ENCODE data around the gene LIMK1. TPM values are rescaled to one million over a fixed set of nuclear protein-coding genes. Genes with fewer than 3 reads are reported as not detected.
"Not testable (repeated sequence)": the region's sequence is repeated elsewhere in the genome, so short reads cannot be mapped to it uniquely, and the experiment has no call there.

Gene LIMK1
- total RNA-seq, 1 donor, result 15.2 TPM

GRCh38 chr7:74155810-74156395 lies 72.3 kb downstream of the LIMK1 start:
- no peaks in the 10 kb centered on the region for H3K4me1 ChIP-seq (ENCODE audit: insufficient read depth, low read length)
- H3K4me3 ChIP-seq (ENCODE audit: low read length), result no peak overlapping the region

GRCh38 chr7:74157605-74158004 lies 74.0 kb downstream of the LIMK1 start:
- H3K4me1 ChIP-seq (ENCODE audit: insufficient read depth, low read length), result no peaks in the 10 kb centered on the region
- no peak overlapping the region for H3K4me3 ChIP-seq (ENCODE audit: low read length)
- no peaks in the 10 kb centered on the region for H3K9me3 ChIP-seq (ENCODE audit: low read depth, low read length)
- no peaks in the 10 kb centered on the region for H3K27me3 ChIP-seq (ENCODE audit: insufficient read depth, low read length)

More at GRCh38 chr7:74155810-74156395, 72.3 kb downstream of the LIMK1 start:
- H3K27me3 ChIP-seq (ENCODE audit: insufficient read depth, low read length), result no peaks in the 10 kb centered on the region
- no peaks in the 10 kb centered on the region for H3K9me3 ChIP-seq (ENCODE audit: low read depth, low read length)

GRCh38 chr7:74164985-74165456 lies 81.4 kb downstream of the LIMK1 start:
- no peaks in the 10 kb centered on the region for H3K27me3 ChIP-seq (ENCODE audit: insufficient read depth, low read length)
- H3K4me1 ChIP-seq (ENCODE audit: insufficient read depth, low read length), result no peaks in the 10 kb centered on the region
- no peak overlapping the region for H3K4me3 ChIP-seq (ENCODE audit: low read length)
- H3K9me3 ChIP-seq (ENCODE audit: low read depth, low read length), result no peaks in the 10 kb centered on the region

- no peaks in the 10 kb centered on the region for H3K27me3 ChIP-seq (ENCODE audit: insufficient read depth, low read length)
- H3K4me3 ChIP-seq (ENCODE audit: low read length), result no peak overlapping the region
- H3K9me3 ChIP-seq (ENCODE audit: low read depth, low read length), result no peaks in the 10 kb centered on the region
- H3K4me1 ChIP-seq (ENCODE audit: insufficient read depth, low read length), result no peaks in the 10 kb centered on the region
Measured at GRCh38 chr7:74165867-74166593, 82.4 kb downstream of the LIMK1 start.

- H3K27me3 ChIP-seq (ENCODE audit: insufficient read depth, low read length), result not testable (repeated sequence)
Measured at GRCh38 chr7:74167324-74167723, 83.7 kb downstream of the LIMK1 start.

More at GRCh38 chr7:74167324-74167723, 83.7 kb downstream of the LIMK1 start:
- not testable (repeated sequence) for H3K4me3 ChIP-seq (ENCODE audit: low read length); H3K4me1 ChIP-seq (ENCODE audit: insufficient read depth, low read length); H3K9me3 ChIP-seq (ENCODE audit: low read depth, low read length)

Other genes with a start within 250 kb of the LIMK1 start
- not detected for gene METTL27, start 241.3 kb upstream of the LIMK1 start, total RNA-seq
- not detected for gene TMEM270, start 222.6 kb upstream of the LIMK1 start, total RNA-seq
- gene ELN, start 55.6 kb upstream of the LIMK1 start, total RNA-seq, result not detected
- 288 TPM for gene EIF4H, start 90.6 kb downstream of the LIMK1 start, total RNA-seq
- gene LAT2, start 126.2 kb downstream of the LIMK1 start, total RNA-seq, result 32.5 TPM
- 11.3 TPM for gene RFC2, start 170.6 kb downstream of the LIMK1 start, total RNA-seq
- 11.9 TPM for gene CLIP2, start 205.6 kb downstream of the LIMK1 start, total RNA-seq